Pancreas (tissue), 10 donors: ENCODE results near the gene DOK5. TPM values are rescaled to one million over a fixed set of nuclear protein-coding genes. Genes with fewer than 3 reads are reported as not detected.
A peak's percentile ranks its signal among the peaks of the same experiment; 100 is the strongest.

ENCODE experiments used
- ATAC-seq, 4 donors: fragments of 200-7000 bp; cut with Tn5 transposase; one replicate each; pipeline versions ENCODE4 v1.8.0 to v1.9.1; 2020; ENCODE audit warnings: mild to moderate bottlenecking in 4 of 4, moderate library complexity in 4 of 4
- DNase-seq, 6 donors: peaks; one replicate each; pipeline ENCODE4 v3.0.0-alpha.2; 2020
- FAIRE-seq: peaks from 2 replicates; lab custom pipeline; 2012; peaks lifted over from hg19 to GRCh38; lab: Jason Lieb, UNC
- H3K27ac ChIP-seq, 4 donors: fragments of 200-600 bp; sonication (generic); 1 replicate in 3 of 4; 2 replicates in 1 of 4; pipeline versions ENCODE4 v1.5.0 to v1.8.0; 2020
- H3K27me3 ChIP-seq, 4 donors: fragments of 200-600 bp; one replicate each; pipeline ENCODE4 v1.8.0; 2021
- H3K36me3 ChIP-seq, 3 donors: fragments of 200-600 bp; sonication (generic) in 1 of 3; one replicate each; pipeline versions ENCODE4 v1.5.0 to v1.8.0; 2020 to 2021
- H3K4me1 ChIP-seq, 3 donors: fragments of 200-600 bp; one replicate each; pipeline ENCODE4 v1.8.0; 2021
- H3K4me3 ChIP-seq, 4 donors: fragments of 200-600 bp; sonication (generic) in 2 of 4; one replicate each; pipeline versions ENCODE4 v1.5.0 to v1.8.0; 2020 to 2021
- H3K9me3 ChIP-seq, 4 donors: fragments of 200-600 bp; one replicate each; pipeline ENCODE4 v1.8.0; 2021
- WGBS, 2 donors: extraction: QIAGEN DNeasy Blood & Tissue Kit; methylation state at CpG; one replicate each; pipeline ENCODE4 v1.1.7; 2013; 5-methylcytosine and 5-hydroxymethylcytosine counted together
- intact Hi-C, 3 donors: fragments of 100-400 bp; cut with DNase I; formaldehyde crosslinking; loops; one replicate each; pipeline versions ENCODE4 v1.11.1 to v1.14.2; 2022
- polyA plus RNA-seq, 2 donors: library from polyadenylated mRNA; stranded (reverse); fragments of 200-250 nt; gene quantifications; one replicate each; pipeline ENCODE4 v1.2.3, GENCODE V29; 2013
- total RNA-seq, 6 donors: library from RNA; stranded (reverse); fragmentation: NEBNext Ultra II Directional in 4 of 6; extraction: Animal tissue kit (Norgen Biotek cat#: 25700) in 4 of 6; gene quantifications; one replicate each; pipeline versions ENCODE4 v1.2.1 to v1.2.4, GENCODE V29; 2021 to 2023
- TF ChIP-seq, protein P1 (sequence below), 4 donors: fragments of 200-600 bp; sonication (generic) in 3 of 4; IDR thresholded peaks; one replicate each; pipeline versions ENCODE4 v1.5.0 to v1.8.0; 2021; ENCODE audit warnings: antibody characterized with exemption in 4 of 4
- donor health status: healthy with polysubstance abuse.
- donor health status: DM: no; HTN: no; CAD: no; lungs with moderate emphysema.
- donor health status: DM: no; HTN: no; CAD: no.
- donor health status: control.
- donor health status: control.
- donor health status: Bipolar disorder and iron deficiency.
- donor health status: DM: yes; HTN: yes; CAD: no.
- donor health status: DM: no; HTN: no; CAD: no.
- donor health status: DM: no; HTN: no; CAD: no.
- donor health status: DM: yes; HTN: yes; CAD: no.

DOK5 gene
- total and polyA plus RNA-seq, 8 donors = 0.24 to 1.2 (median 0.51) TPM

DNA sequence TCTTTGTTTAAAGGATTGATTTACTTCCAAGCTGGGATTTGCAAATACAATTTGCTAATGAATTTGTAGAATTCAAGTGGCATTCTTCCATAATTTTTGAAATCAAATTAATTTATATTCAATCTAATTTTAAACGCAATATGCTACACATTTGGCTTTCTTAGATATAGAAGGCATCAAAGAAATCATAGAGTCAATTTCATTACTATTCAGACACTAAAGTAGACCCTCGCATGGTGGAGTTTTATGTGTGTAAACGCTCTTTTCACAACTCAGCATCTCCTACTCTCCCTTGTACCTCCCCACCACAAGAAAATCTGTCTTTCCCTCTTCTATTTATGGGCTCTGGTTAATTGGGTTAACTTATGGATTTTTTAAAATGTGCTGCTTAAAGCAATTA is 144.3 kb downstream of the DOK5 start:
- ATAC-seq = no peak
- no peak overlapping the region for H3K27ac ChIP-seq
- H3K27me3 ChIP-seq = no peaks in the 10 kb centered on the region
- no peak for FAIRE-seq
- H3K4me1 ChIP-seq = peaks cover 0 to 11% (median 8%) of the 10 kb centered on the region in 3 donors
- no peak overlapping the region for H3K4me3 ChIP-seq
- intact Hi-C loops = no loop called here
- no peaks in the 10 kb centered on the region for H3K9me3 ChIP-seq
- WGBS, 2 donors = 88 to 96% methylated on average over 3 of the region's 3 CpGs
- no peak for DNase-seq
- H3K36me3 ChIP-seq = no peaks in the 10 kb centered on the region
- TF ChIP-seq, protein P1, sequence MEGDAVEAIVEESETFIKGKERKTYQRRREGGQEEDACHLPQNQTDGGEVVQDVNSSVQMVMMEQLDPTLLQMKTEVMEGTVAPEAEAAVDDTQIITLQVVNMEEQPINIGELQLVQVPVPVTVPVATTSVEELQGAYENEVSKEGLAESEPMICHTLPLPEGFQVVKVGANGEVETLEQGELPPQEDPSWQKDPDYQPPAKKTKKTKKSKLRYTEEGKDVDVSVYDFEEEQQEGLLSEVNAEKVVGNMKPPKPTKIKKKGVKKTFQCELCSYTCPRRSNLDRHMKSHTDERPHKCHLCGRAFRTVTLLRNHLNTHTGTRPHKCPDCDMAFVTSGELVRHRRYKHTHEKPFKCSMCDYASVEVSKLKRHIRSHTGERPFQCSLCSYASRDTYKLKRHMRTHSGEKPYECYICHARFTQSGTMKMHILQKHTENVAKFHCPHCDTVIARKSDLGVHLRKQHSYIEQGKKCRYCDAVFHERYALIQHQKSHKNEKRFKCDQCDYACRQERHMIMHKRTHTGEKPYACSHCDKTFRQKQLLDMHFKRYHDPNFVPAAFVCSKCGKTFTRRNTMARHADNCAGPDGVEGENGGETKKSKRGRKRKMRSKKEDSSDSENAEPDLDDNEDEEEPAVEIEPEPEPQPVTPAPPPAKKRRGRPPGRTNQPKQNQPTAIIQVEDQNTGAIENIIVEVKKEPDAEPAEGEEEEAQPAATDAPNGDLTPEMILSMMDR (IDR thresholded peaks at IDR 0.05) = no peak

DNA sequence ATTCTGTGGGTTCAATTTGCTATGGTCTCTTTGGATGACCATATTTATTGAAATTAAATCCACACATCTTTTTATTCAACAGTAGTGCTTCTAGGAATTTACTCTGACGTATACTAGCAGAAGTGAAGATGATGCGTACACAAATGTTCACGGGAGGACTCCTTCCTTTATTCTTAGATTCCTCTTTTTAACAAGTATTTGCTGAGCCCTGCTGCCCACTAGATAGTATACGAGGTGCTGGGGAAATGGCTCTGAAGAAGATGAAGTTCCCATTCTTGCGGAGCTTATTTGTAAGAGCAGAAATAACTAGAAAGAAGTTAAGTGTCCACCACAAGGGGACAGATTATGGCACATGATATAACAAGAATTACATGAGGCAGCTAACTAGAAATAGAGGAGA is 145.2 kb downstream of the DOK5 start:
- intact Hi-C loops = no loop called here
- Histone ChIP-seq H3K9me3 (no peaks in the 10 kb centered on the region), H3K27me3 (no peaks in the 10 kb centered on the region), H3K4me3 (no peak overlapping the region), H3K4me1 (peaks cover 0 to 20% (median 17%) of the 10 kb centered on the region in 3 donors), H3K36me3 (no peaks in the 10 kb centered on the region), H3K27ac (no peak overlapping the region)
- TF ChIP-seq, protein P1 (IDR thresholded peaks at IDR 0.05) = no peak
- 82 to 93% methylated on average over 5 of the region's 5 CpGs for WGBS, 2 donors
- ATAC-seq = no peak
- no peak for DNase-seq
- no peak for FAIRE-seq

DNA sequence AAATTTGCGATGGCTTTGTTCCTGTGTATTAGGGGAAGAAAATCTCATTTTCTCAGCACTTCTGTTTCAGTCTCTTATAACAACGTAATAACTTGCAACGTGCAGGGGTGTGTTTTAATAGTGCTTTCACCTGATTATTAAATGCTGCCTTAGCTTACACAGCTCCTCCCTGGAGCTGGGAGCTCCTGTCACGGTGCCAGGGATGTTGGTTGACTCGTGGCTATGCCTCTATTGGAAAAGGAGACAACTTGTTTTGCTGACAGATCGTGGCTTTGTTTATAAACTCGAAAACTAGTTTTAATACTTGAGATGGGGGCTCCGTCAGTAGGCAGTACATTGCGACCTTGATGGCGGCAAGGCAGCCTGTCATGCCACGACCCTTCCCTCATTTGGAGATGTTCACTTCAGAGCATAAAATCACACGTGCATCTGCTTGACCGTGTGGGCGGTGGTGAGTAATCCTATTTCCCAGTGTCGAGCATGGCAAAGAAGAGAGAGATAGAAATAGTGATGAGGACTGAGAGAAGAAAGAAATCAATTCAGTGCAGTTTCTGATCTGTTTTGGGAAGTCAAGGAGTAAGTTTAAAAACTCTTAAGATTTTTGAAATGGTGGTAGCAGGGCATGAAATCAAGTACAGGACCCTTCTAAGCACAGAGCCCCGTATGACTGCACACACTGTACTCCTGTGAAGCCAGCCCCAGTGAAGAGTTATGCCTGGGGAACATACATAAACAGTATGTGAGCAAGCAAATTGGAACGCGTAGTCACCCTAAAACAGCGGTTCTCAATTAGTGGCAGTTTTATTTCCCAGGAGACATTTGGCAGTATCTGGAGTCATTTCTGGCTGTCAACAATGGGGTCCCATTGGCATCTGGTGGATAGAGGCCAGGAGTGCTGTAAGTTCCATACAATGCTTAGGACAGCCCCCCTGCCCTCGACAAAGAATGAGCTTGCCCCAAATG is 147.2 kb downstream of the DOK5 start:
- DNase-seq (no peak), ATAC-seq (no peak)

DNA sequence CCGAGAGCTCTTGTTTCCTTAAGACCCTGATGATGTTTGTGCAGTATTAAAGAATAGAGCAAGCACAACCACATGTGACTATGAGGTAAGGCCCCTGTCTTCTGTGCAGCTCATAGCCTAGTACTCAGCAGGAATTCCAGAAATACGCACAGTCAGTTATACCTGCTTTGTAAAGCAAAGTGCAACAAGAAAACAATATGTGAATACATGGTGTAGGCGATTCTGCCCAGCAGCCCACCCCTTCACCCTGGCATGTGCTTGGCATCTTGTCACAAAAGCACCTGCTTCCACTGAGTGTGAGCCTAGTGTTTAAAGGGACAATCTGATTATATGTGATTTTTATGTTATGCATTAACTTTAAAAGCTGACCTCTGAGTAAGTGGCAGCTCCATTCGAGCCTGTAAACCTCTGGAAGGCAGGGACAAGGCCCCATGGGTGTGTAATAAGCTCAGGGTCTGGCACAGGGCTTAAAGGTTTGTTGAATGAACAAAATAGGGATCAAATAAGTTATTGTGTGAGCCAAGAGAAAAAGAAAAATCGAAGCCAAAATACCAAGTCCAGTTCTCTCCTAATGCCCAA is 148.7 kb downstream of the DOK5 start:
- Histone ChIP-seq H3K36me3 (no peaks in the 10 kb centered on the region), H3K9me3 (no peaks in the 10 kb centered on the region), H3K27ac (peak overlapping the region in 3 of 4 donors; percentile 26 to 34 (median 27)), H3K4me3 (no peak overlapping the region), H3K4me1 (peaks cover 0 to 22% (median 21%) of the 10 kb centered on the region in 3 donors), H3K27me3 (no peaks in the 10 kb centered on the region)
- WGBS, 2 donors = 30 to 35% methylated on average over 5 of the region's 5 CpGs
- intact Hi-C loops = no loop called here
- ATAC-seq (peak; percentile 38 to 78 (median 66)), FAIRE-seq (no peak), DNase-seq (no peak)
- TF ChIP-seq, protein P1 (IDR thresholded peaks at IDR 0.05) = no peak

More for the DNA sequence above, 147.2 kb downstream of the DOK5 start:
- Histone ChIP-seq H3K27me3 (no peaks in the 10 kb centered on the region), H3K4me1 (peaks cover 0 to 22% (median 21%) of the 10 kb centered on the region in 3 donors), H3K27ac (no peak overlapping the region), H3K36me3 (no peaks in the 10 kb centered on the region), H3K9me3 (no peaks in the 10 kb centered on the region), H3K4me3 (no peak overlapping the region)
- no peak for FAIRE-seq
- intact Hi-C loops = no loop called here
- TF ChIP-seq, protein P1 (IDR thresholded peaks at IDR 0.05) = no peak
- WGBS, 2 donors = 78 to 80% methylated on average over 20 of the region's 20 CpGs
